ENCODE results near the gene MAPK7.

The MAPK7 gene

GRCh38 chr17:19424934-19425868 lies 46.9 kb downstream of the MAPK7 start:
- no peak for DNase-seq

GRCh38 chr17:19426631-19427030 lies 48.3 kb downstream of the MAPK7 start:
- DNase-seq = no peak

GRCh38 chr17:19431691-19432090 lies 53.4 kb downstream of the MAPK7 start:
- DNase-seq = no peak

Data from stimulated activated CD8-positive, alpha-beta memory T cell treated with anti-CD3 and anti-CD28 coated beads, Interleukin-4, amount 100 ng/mL, for 48 hours (primary cell).